K562 (cell line): ENCODE results near the gene MATN1. TPM values are rescaled to one million over a fixed set of nuclear protein-coding genes. Genes with fewer than 3 reads are reported as not detected.
A peak's percentile ranks its signal among the peaks of the same experiment; 100 is the strongest.

Experiments
- CHD1 ChIP-seq: fragments of 200-600 bp; sonication (generic); IDR thresholded peaks from one replicate; pipeline ENCODE4 v1.6.1; 2012; ENCODE audit warnings: mild to moderate bottlenecking, moderate library complexity, low read length, inconsistent platforms
- CREB1 ChIP-seq, 2 experiments: sonication (generic) in 1 of 2; formaldehyde crosslinking in 1 of 2; IDR thresholded peaks; 2 replicates each; pipeline versions ENCODE4 v1.6.1 to v1.8.0; 2012 to 2022; ENCODE audit warnings: inconsistent platforms in 1 of 2, mild to moderate bottlenecking in 1 of 2, missing genetic modification reagents in 1 of 2, moderate library complexity in 1 of 2
- CREB3L1 ChIP-seq: fragments of 450-650 bp; IDR thresholded peaks from 2 replicates; pipeline ENCODE4 v1.6.1; 2014; ENCODE audit warnings: low read depth, mild to moderate bottlenecking, moderate library complexity, borderline replicate concordance
- FIP1L1 ChIP-seq: fragments of 200-400 bp; formaldehyde crosslinking; IDR thresholded peaks from 2 replicates; pipeline ENCODE4 v1.6.1; 2018; ENCODE audit warnings: mild to moderate bottlenecking, low read depth, low read length; ENCODE audit not compliant: poor library complexity, severe bottlenecking
- GATAD2A ChIP-seq: fragments of 450-650 bp; IDR thresholded peaks from 2 replicates; pipeline ENCODE4 v1.6.1; 2017
- HDGF ChIP-seq: fragments of 450-650 bp; IDR thresholded peaks from 2 replicates; pipeline ENCODE4 v1.6.1; 2016
- MAX ChIP-seq: sonication (generic); formaldehyde crosslinking; IDR thresholded peaks from 2 replicates; pipeline ENCODE4 v1.9.0; 2022; ENCODE audit warnings: mild to moderate bottlenecking, missing genetic modification reagents
- MECOM ChIP-seq: fragments of 250-450 bp; sonication (Bioruptor Pico); IDR thresholded peaks from 2 replicates; pipeline ENCODE4 v1.8.0; 2022; ENCODE audit warnings: inconsistent platforms
- MEF2D ChIP-seq: conservative IDR thresholded peaks from 2 replicates; pipeline ENCODE4 v1.6.1; 2016; ENCODE audit warnings: low read depth, missing genetic modification characterization, missing compliant biosample characterization
- MYC ChIP-seq, 2 experiments: fragments of 250-450 bp in 1 of 2; sonication (Bioruptor Pico) in 1 of 2; IDR thresholded peaks; 2 replicates each; pipeline versions ENCODE4 v1.5.1 to v1.6.1; 2012 to 2021; ENCODE audit warnings: low read depth in 2 of 2, borderline replicate concordance in 1 of 2, improper control_type of control experiment in 1 of 2, low read length in 1 of 2, mild to moderate bottlenecking in 1 of 2, moderate library complexity in 1 of 2
- NELFE ChIP-seq: IDR thresholded peaks from 2 replicates; pipeline ENCODE4 v1.6.1; 2011; ENCODE audit warnings: mild to moderate bottlenecking; ENCODE audit not compliant: insufficient read depth, insufficient read length
- NFRKB ChIP-seq: fragments of 450-650 bp; IDR thresholded peaks from 2 replicates; pipeline ENCODE4 v1.6.1; 2016; ENCODE audit warnings: low read depth
- NONO ChIP-seq, 2 experiments: fragments of 200-400 bp in 1 of 2; fragments of 450-650 bp in 1 of 2; formaldehyde crosslinking in 1 of 2; IDR thresholded peaks; 2 replicates each; pipeline ENCODE4 v1.6.1; 2017; ENCODE audit warnings: low read depth in 2 of 2, mild to moderate bottlenecking in 2 of 2, moderate library complexity in 2 of 2, low read length in 1 of 2
- PTBP1 ChIP-seq: fragments of 200-400 bp; formaldehyde crosslinking; IDR thresholded peaks from 2 replicates; pipeline ENCODE4 v1.6.1; 2017; ENCODE audit warnings: low read depth, low read length
- SAFB2 ChIP-seq: fragments of 200-400 bp; formaldehyde crosslinking; IDR thresholded peaks from 2 replicates; pipeline ENCODE4 v1.6.1; 2018; ENCODE audit warnings: borderline replicate concordance, low read length, low read depth, moderate library complexity; ENCODE audit not compliant: severe bottlenecking
- SMAD4 ChIP-seq: fragments of 250-450 bp; sonication (Bioruptor Pico); conservative IDR thresholded peaks from 2 replicates; pipeline ENCODE4 v1.8.0; 2021; ENCODE audit warnings: inconsistent platforms, mild to moderate bottlenecking, moderate library complexity
- SOX6 ChIP-seq: fragments of 450-650 bp; IDR thresholded peaks from 2 replicates; pipeline ENCODE4 v1.6.1; 2014; ENCODE audit warnings: mild to moderate bottlenecking
- SRSF7 ChIP-seq: fragments of 200-400 bp; formaldehyde crosslinking; optimal IDR thresholded peaks from 2 replicates; pipeline ENCODE3; 2017; ENCODE audit warnings: mild to moderate bottlenecking, low read depth, low read length
- TOE1 ChIP-seq, 2 experiments: fragments of 450-650 bp in 1 of 2; sonication (generic) in 1 of 2; formaldehyde crosslinking in 1 of 2; IDR thresholded peaks; 2 replicates each; pipeline versions ENCODE4 v1.7.1 to v1.8.0; 2016 to 2022; ENCODE audit warnings: borderline replicate concordance in 2 of 2, mild to moderate bottlenecking in 2 of 2, antibody characterized with exemption in 1 of 2, inconsistent platforms in 1 of 2, low read depth in 1 of 2, missing genetic modification reagents in 1 of 2, moderate library complexity in 1 of 2
- ZNF133 ChIP-seq: fragments of 250-450 bp; sonication (Bioruptor Pico); IDR thresholded peaks from 2 replicates; pipeline ENCODE4 v1.4.0; 2020; ENCODE audit warnings: mild to moderate bottlenecking
- ZNF232 ChIP-seq: sonication (generic); formaldehyde crosslinking; IDR thresholded peaks from 2 replicates; pipeline ENCODE4 v1.8.0; 2022; ENCODE audit warnings: mild to moderate bottlenecking, missing genetic modification reagents
- ZNF311 ChIP-seq: fragments of 250-450 bp; sonication (Bioruptor Pico); IDR thresholded peaks from 2 replicates; pipeline ENCODE4 v1.4.0; 2020; ENCODE audit warnings: mild to moderate bottlenecking, moderate library complexity
- polyA plus RNA-seq, 8 experiments: library from polyadenylated mRNA; depleted of rRNA in 4 of 8; stranded (reverse) in 5 of 8; unstranded in 3 of 8; fragments of >200 nt; fragmentation: Nextera tagmentation in 2 of 8; fragmentation: Illumina TruSeq in 1 of 8; extraction: Ambion mirVana in 2 of 8; extraction: Trizol in 1 of 8; gene quantifications; 2 replicates each; pipeline versions ENCODE4 v1.2.1 to v1.2.3, GENCODE V29; 2011 to 2014; ENCODE audit warnings: inconsistent platforms in 1 of 8, missing spikeins in 1 of 8
- total RNA-seq, 7 experiments: library from RNA; depleted of rRNA in 6 of 7; stranded (reverse); fragments of >200 nt in 6 of 7; fragmentation: Illumina TruSeq in 2 of 7; extraction: Trizol in 2 of 7; gene quantifications; 2 replicates each; pipeline versions ENCODE4 v1.2.1 to v1.2.3, GENCODE V29; 2011 to 2021; ENCODE audit warnings: low replicate concordance in 1 of 7

The MATN1 gene
- total and polyA plus RNA-seq, 9 of the 15 experiments (the other 6 are each of a cell fraction or from before 2014, with no cell fraction given) = 0.10 to 2.3 (median 1.2) TPM

GRCh38 chr1:30718636-30719405, 4.6 kb downstream of the MATN1 start (continued):
- TF ChIP-seq MAX (peak; percentile 97), ZNF232 (CRISPR knock-in tag) (peak; percentile 96), SRSF7 (no peak), GATAD2A (peak; percentile 79), SMAD4 (CRISPR knock-in tag) (peak; percentile 89), MEF2D (tag) (peak; percentile 68; the same call in 1 of the 2 replicates), TOE1 (IDR thresholded peaks at IDR 0.05; ENCODE audit: borderline replicate concordance) (0 out of 2 replicates have a peak, but pooled peaks have one; percentile 47), TOE1 (CRISPR knock-in tag; IDR thresholded peaks at IDR 0.05; ENCODE audit: borderline replicate concordance, low read depth) (0 out of 2 replicates have a peak, but pooled peaks have one; percentile 71), ZNF133 (CRISPR knock-in tag) (no peak), MECOM (CRISPR knock-in tag) (no peak), HDGF (no peak), CHD1 (peak; percentile 95), MYC (IDR thresholded peaks at IDR 0.05; ENCODE audit: low read depth, low read length) (peak; percentile 96), MYC (CRISPR knock-in tag; IDR thresholded peaks at IDR 0.05; ENCODE audit: borderline replicate concordance, low read depth) (peak; percentile 98), CREB1 (IDR thresholded peaks at IDR 0.05) (peak; percentile 90), CREB1 (CRISPR knock-in tag; IDR thresholded peaks at IDR 0.05) (peak; percentile 93), NONO (IDR thresholded peaks at IDR 0.05; ENCODE audit: low read depth in 2 of 2, low read length in 1 of 2) (peak in 1 of 2 experiments; percentile 69; a peak in 1 of 4 replicates), NFRKB (peak; percentile 93), NELFE (no peak), FIP1L1 (peak; percentile 84), ZNF311 (CRISPR knock-in tag) (no peak), SOX6 (no peak), SAFB2 (no peak), PTBP1 (no peak), CREB3L1 (peak; percentile 96)
